Fibroblast of skin of back (primary cell): ENCODE measurements around the gene DNAJA3.

Experiments
- DNase-seq: peaks from one replicate; pipeline ENCODE4 v3.0.0-alpha.2; 2013

DNAJA3 gene

GRCh38 chr16:4407543-4408322 is 17.9 kb upstream of the DNAJA3 start:
- DNase-seq = no peak

GRCh38 chr16:4408323-4408690 is 17.4 kb upstream of the DNAJA3 start:
- no peak for DNase-seq

GRCh38 chr16:4409081-4409932 is 16.4 kb upstream of the DNAJA3 start:
- no peak for DNase-seq

- peak; percentile 76 for DNase-seq
Measured at GRCh38 chr16:4410335-4411075, 15.2 kb upstream of the DNAJA3 start.

GRCh38 chr16:4411684-4412083 is 14.0 kb upstream of the DNAJA3 start:
- DNase-seq = no peak

- DNase-seq = no peak
Measured at GRCh38 chr16:4412159-4412558, 13.5 kb upstream of the DNAJA3 start.

- no peak for DNase-seq
Measured at GRCh38 chr16:4412854-4413253, 12.8 kb upstream of the DNAJA3 start.

GRCh38 chr16:4414187-4414917 is 11.3 kb upstream of the DNAJA3 start:
- DNase-seq = no peak

- DNase-seq = no peak
Measured at GRCh38 chr16:4415538-4416199, 10.0 kb upstream of the DNAJA3 start.

- DNase-seq = peak; percentile 88
Measured at GRCh38 chr16:4416200-4417032, 9.3 kb upstream of the DNAJA3 start, which contains the start of gene CORO7. CORO7 (minus strand) TSS chr16:4416596; CDS start chr16:4416518, 78 bp downstream.

- no peak for DNase-seq
Measured at GRCh38 chr16:4419402-4419959, 6.2 kb upstream of the DNAJA3 start.

GRCh38 chr16:4420505-4421105 is 5.1 kb upstream of the DNAJA3 start:
- DNase-seq = no peak

- DNase-seq = peak; percentile 14
Measured at GRCh38 chr16:4426021-4426684, 485 bp downstream of the DNAJA3 start.

- no peak for DNase-seq
Measured at GRCh38 chr16:4426722-4427372, 1.2 kb downstream of the DNAJA3 start.

GRCh38 chr16:4428500-4428899 is 2.8 kb downstream of the DNAJA3 start:
- DNase-seq = no peak

- DNase-seq = no peak
Measured at GRCh38 chr16:4431023-4431422, 5.4 kb downstream of the DNAJA3 start.

GRCh38 chr16:4433228-4433627 is 7.6 kb downstream of the DNAJA3 start:
- DNase-seq = no peak

GRCh38 chr16:4433914-4434787 is 8.5 kb downstream of the DNAJA3 start:
- DNase-seq = no peak
